Stomach (tissue), 4 donors: Measurements from ENCODE around the gene CKAP5.

ENCODE experiments used
- CTCF ChIP-seq, 7 experiments: fragments of 450-650 bp in 4 of 7; fragments of 200-600 bp in 3 of 7; sonication (generic) in 3 of 7; IDR thresholded peaks; one replicate each; pipeline ENCODE4 v1.5.1; 2016 to 2019; ENCODE audit warnings: antibody characterized with exemption in 7 of 7, control low read depth in 2 of 7, mild to moderate bottlenecking in 1 of 7
- POLR2AphosphoS5 ChIP-seq, 3 donors: sonication (generic); formaldehyde crosslinking; IDR thresholded peaks; one replicate each; pipeline ENCODE4 v1.6.1; 2016; ENCODE audit warnings: antibody characterized with exemption in 3 of 3

- TF ChIP-seq POLR2AphosphoS5 (IDR thresholded peaks at IDR 0.05) (no peak), CTCF (IDR thresholded peaks at IDR 0.05) (no peak)
Observed at GRCh38 chr11:46755962-46756361, 90.1 kb downstream of the CKAP5 start.
